B cell (primary cell): ENCODE results near the gene SPATA3.

Experiments
- CTCF ChIP-seq: fragments of 200-600 bp; IDR thresholded peaks from one replicate; pipeline ENCODE4 v1.8.0; 2022; ENCODE audit warnings: antibody characterized with exemption, mild to moderate bottlenecking
- EZH2 ChIP-seq: IDR thresholded peaks from 2 replicates; pipeline ENCODE4 v1.6.1; 2012; ENCODE audit warnings: borderline replicate concordance, low read depth, mild to moderate bottlenecking, moderate library complexity, low read length; ENCODE audit not compliant: insufficient read depth, poor library complexity, severe bottlenecking

- TF ChIP-seq CTCF (no peak), EZH2 (no peak)
These were observed 53.5 kb downstream of the SPATA3 start for GRCh38 chr2:231049286-231050017.
